ENCODE data around the gene CALHM3. TPM values are rescaled to one million over a fixed set of nuclear protein-coding genes. Genes with fewer than 3 reads are reported as not detected.

Gene CALHM3
- total RNA-seq, 1 experiment from 2014 or later, result 2.3 TPM

DNA sequence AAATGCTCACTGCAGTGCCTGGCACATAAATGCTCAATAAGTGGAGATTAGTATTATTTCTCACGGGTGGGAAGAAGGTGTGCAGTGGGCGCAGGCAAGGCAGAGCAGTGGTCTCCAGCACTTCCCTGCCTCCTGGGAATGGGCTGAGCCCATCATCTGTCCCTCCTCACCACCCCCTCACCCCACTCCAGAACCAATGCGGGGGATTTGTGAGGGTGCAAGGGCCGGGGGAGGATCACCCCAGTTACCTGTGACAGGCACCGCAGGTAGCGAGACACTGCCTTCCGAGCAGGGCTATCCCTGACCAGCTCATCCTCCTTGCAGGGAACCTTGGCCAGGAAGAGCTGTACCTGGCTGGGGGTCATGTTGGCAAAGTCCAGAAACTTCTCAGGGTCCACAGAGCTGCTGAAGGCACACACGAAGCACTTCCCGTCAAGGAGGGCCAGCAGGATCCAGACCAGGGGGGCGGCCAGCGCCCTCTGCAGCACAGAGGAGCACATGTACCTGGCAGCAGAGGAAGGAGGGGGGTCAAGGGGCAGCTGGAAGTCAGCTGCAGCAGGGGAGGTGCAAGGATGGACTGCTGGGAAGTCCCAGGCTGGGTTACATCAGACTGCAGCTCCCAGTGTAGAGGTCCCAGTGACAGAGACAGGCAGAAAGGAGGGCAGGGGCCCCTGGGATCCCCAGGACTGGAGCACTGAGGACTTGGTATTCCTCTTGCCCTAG, 2.8 kb downstream of the CALHM3 start:
- DNase-seq, result no peak
- Histone ChIP-seq H3K27ac (ENCODE audit: low read length) (no peak overlapping the region), H3K4me3 (ENCODE audit: low read length) (no peak overlapping the region), H3K4me2 (ENCODE audit: low read length) (no peak overlapping the region), H3K27me3 (ENCODE audit: low read length) (no peaks in the 10 kb centered on the region), H3K79me2 (ENCODE audit: low read length) (no peaks in the 10 kb centered on the region), H3K9ac (ENCODE audit: low read length) (no peak overlapping the region), H4K20me1 (ENCODE audit: low read length) (no peaks in the 10 kb centered on the region), H2AFZ (ENCODE audit: low read length) (no peak overlapping the region), H3F3A (ENCODE audit: low read length, unreplicated experiment) (no peaks in the 10 kb centered on the region), H3K9me2 (replicated peaks; ENCODE audit: low read length) (no peaks in the 10 kb centered on the region), H3K36me3 (ENCODE audit: low read depth, low read length) (no peaks in the 10 kb centered on the region; the same call in 1 of the 2 replicates), H3K4me1 (ENCODE audit: insufficient read depth, low read length) (peaks cover 33% of the 10 kb centered on the region), H3K9me3 (ENCODE audit: low read length) (no peaks in the 10 kb centered on the region)
- BruUV-seq (replicated peaks), result no TSS peak
- ChIA-PET POLR2A (ENCODE audit: unreplicated experiment) (no interaction called here), CTCF (no interaction called here)
- intact Hi-C loops (cut with micrococcal nuclease), result no loop called here
- ATAC-seq, result no peak
- TF ChIP-seq, protein P1, sequence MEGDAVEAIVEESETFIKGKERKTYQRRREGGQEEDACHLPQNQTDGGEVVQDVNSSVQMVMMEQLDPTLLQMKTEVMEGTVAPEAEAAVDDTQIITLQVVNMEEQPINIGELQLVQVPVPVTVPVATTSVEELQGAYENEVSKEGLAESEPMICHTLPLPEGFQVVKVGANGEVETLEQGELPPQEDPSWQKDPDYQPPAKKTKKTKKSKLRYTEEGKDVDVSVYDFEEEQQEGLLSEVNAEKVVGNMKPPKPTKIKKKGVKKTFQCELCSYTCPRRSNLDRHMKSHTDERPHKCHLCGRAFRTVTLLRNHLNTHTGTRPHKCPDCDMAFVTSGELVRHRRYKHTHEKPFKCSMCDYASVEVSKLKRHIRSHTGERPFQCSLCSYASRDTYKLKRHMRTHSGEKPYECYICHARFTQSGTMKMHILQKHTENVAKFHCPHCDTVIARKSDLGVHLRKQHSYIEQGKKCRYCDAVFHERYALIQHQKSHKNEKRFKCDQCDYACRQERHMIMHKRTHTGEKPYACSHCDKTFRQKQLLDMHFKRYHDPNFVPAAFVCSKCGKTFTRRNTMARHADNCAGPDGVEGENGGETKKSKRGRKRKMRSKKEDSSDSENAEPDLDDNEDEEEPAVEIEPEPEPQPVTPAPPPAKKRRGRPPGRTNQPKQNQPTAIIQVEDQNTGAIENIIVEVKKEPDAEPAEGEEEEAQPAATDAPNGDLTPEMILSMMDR (conservative IDR thresholded peaks at IDR 0.05; ENCODE audit: low read depth, low read length), result 0 out of 2 replicates have a peak, but pooled peaks have one; percentile 30
- TF ChIP-seq EZH2 (IDR thresholded peaks at IDR 0.05; ENCODE audit: low read length, unreplicated experiment), result no peak
- TF ChIP-seq EZH2phosphoT487 (IDR thresholded peaks at IDR 0.05; ENCODE audit: borderline replicate concordance, low read length), result no peak

DNA sequence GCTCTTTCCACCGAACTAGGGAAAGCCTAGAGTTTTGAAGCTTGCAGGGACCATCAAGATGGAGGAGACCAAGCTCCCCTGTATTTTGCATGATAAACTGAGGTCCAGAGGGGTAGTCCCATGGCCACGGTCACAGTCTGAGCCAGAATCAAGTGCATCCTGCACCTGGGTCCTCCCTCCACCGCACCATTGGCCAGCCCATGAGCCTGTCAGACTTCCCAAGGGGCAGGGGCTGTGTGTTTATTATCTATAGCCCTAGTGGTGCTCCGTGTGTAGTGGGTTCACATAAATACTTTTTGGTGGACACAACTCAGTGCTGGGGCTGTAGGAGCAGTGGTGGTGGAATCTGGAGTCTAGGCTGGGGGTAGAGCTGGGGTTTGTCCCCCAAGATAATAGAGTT, 3.6 kb downstream of the CALHM3 start:
- DNase-seq (no peak), ATAC-seq (no peak)
- H3K27ac ChIP-seq (ENCODE audit: low read length), result no peak overlapping the region
- H3K9me2 ChIP-seq (replicated peaks; ENCODE audit: low read length), result no peaks in the 10 kb centered on the region
- intact Hi-C loops (cut with micrococcal nuclease), result no loop called here
- POLR2A ChIA-PET (ENCODE audit: unreplicated experiment), result no interaction called here
- no peaks in the 10 kb centered on the region; the same call in 1 of the 2 replicates for H3K36me3 ChIP-seq (ENCODE audit: low read depth, low read length)
- BruUV-seq (replicated peaks), result no TSS peak
- H3K27me3 ChIP-seq (ENCODE audit: low read length), result no peaks in the 10 kb centered on the region
- H2AFZ ChIP-seq (ENCODE audit: low read length), result no peak overlapping the region
- no peak overlapping the region for H3K4me3 ChIP-seq (ENCODE audit: low read length)
- H3K4me2 ChIP-seq (ENCODE audit: low read length), result no peak overlapping the region
- TF ChIP-seq EZH2 (IDR thresholded peaks at IDR 0.05; ENCODE audit: low read length, unreplicated experiment) (no peak), EZH2phosphoT487 (IDR thresholded peaks at IDR 0.05; ENCODE audit: borderline replicate concordance, low read length) (no peak)
- TF ChIP-seq, protein P1 (conservative IDR thresholded peaks at IDR 0.05; ENCODE audit: low read depth, low read length), result no peak
- H3K79me2 ChIP-seq (ENCODE audit: low read length), result no peaks in the 10 kb centered on the region
- H3K4me1 ChIP-seq (ENCODE audit: insufficient read depth, low read length), result peaks cover 32% of the 10 kb centered on the region
- CTCF ChIA-PET, result no interaction called here
- H3K9ac ChIP-seq (ENCODE audit: low read length), result no peak overlapping the region
- no peaks in the 10 kb centered on the region for H4K20me1 ChIP-seq (ENCODE audit: low read length)
- no peaks in the 10 kb centered on the region for H3F3A ChIP-seq (ENCODE audit: low read length, unreplicated experiment)
- no peaks in the 10 kb centered on the region for H3K9me3 ChIP-seq (ENCODE audit: low read length)

DNA sequence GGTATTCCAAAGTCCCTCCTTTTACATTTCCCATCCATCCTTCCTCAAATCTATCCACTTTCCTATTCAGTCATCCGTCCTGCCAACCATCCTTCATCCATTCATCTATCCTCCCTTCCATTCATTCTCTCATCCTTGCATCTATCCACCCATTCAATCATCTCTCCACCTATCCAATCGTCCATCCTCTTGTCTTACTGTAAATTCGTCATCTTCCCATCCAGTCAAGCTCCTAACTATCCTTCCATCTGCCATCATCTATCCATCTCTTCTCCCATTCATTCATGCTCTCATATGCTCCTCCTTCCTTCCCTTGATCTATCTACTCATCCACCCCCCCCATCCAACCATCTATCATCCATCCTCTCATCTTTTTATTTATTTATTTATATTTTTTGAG, 5.0 kb downstream of the CALHM3 start:
- ChIA-PET POLR2A (ENCODE audit: unreplicated experiment) (no interaction called here), CTCF (no interaction called here)
- no peaks in the 10 kb centered on the region for H3F3A ChIP-seq (ENCODE audit: low read length, unreplicated experiment)
- peaks cover 22% of the 10 kb centered on the region for H3K4me1 ChIP-seq (ENCODE audit: insufficient read depth, low read length)
- intact Hi-C loops (cut with micrococcal nuclease), result no loop called here
- H3K27ac ChIP-seq (ENCODE audit: low read length), result no peak overlapping the region
- no peak overlapping the region for H3K4me3 ChIP-seq (ENCODE audit: low read length)
- H2AFZ ChIP-seq (ENCODE audit: low read length), result no peak overlapping the region
- DNase-seq (no peak), ATAC-seq (no peak)
- H3K9me2 ChIP-seq (replicated peaks; ENCODE audit: low read length), result no peaks in the 10 kb centered on the region
- TF ChIP-seq, protein P1 (conservative IDR thresholded peaks at IDR 0.05; ENCODE audit: low read depth, low read length), result no peak
- TF ChIP-seq EZH2phosphoT487 (IDR thresholded peaks at IDR 0.05; ENCODE audit: borderline replicate concordance, low read length) (no peak), EZH2 (IDR thresholded peaks at IDR 0.05; ENCODE audit: low read length, unreplicated experiment) (no peak)
- H3K27me3 ChIP-seq (ENCODE audit: low read length), result no peaks in the 10 kb centered on the region
- H3K4me2 ChIP-seq (ENCODE audit: low read length), result no peak overlapping the region
- no peaks in the 10 kb centered on the region for H4K20me1 ChIP-seq (ENCODE audit: low read length)
- H3K9ac ChIP-seq (ENCODE audit: low read length), result no peak overlapping the region
- H3K79me2 ChIP-seq (ENCODE audit: low read length), result no peaks in the 10 kb centered on the region
- H3K36me3 ChIP-seq (ENCODE audit: low read depth, low read length), result no peaks in the 10 kb centered on the region; the same call in 1 of the 2 replicates
- no TSS peak for BruUV-seq (replicated peaks)
- no peaks in the 10 kb centered on the region for H3K9me3 ChIP-seq (ENCODE audit: low read length)

All from PC-3 (cell line).